Hepatocyte (in vitro differentiated cells): Measurements from ENCODE around the gene MARCHF9.

Source experiments
- EZH2 ChIP-seq: fragments of 200-600 bp; sonication (generic); IDR thresholded peaks from 2 replicates; pipeline ENCODE4 v1.6.1; 2016; ENCODE audit warnings: antibody characterized with exemption, mild to moderate bottlenecking, borderline replicate concordance
- EZH2phosphoT487 ChIP-seq: fragments of 200-600 bp; sonication (generic); IDR thresholded peaks from one replicate; pipeline ENCODE4 v1.6.1; 2018; ENCODE audit warnings: antibody characterized with exemption, mild to moderate bottlenecking, low read depth, moderate library complexity; ENCODE audit not compliant: unreplicated experiment, severe bottlenecking
- TF ChIP-seq, protein P1 (sequence below): fragments of 200-600 bp; sonication (generic); IDR thresholded peaks from 2 replicates; pipeline ENCODE4 v1.5.1; 2016; ENCODE audit warnings: antibody characterized with exemption, mild to moderate bottlenecking; ENCODE audit not compliant: poor library complexity

GRCh38 chr12:57739387-57739786 is 15.5 kb upstream of the MARCHF9 start:
- TF ChIP-seq EZH2 (no peak), EZH2phosphoT487 (no peak)
- TF ChIP-seq, protein P1, sequence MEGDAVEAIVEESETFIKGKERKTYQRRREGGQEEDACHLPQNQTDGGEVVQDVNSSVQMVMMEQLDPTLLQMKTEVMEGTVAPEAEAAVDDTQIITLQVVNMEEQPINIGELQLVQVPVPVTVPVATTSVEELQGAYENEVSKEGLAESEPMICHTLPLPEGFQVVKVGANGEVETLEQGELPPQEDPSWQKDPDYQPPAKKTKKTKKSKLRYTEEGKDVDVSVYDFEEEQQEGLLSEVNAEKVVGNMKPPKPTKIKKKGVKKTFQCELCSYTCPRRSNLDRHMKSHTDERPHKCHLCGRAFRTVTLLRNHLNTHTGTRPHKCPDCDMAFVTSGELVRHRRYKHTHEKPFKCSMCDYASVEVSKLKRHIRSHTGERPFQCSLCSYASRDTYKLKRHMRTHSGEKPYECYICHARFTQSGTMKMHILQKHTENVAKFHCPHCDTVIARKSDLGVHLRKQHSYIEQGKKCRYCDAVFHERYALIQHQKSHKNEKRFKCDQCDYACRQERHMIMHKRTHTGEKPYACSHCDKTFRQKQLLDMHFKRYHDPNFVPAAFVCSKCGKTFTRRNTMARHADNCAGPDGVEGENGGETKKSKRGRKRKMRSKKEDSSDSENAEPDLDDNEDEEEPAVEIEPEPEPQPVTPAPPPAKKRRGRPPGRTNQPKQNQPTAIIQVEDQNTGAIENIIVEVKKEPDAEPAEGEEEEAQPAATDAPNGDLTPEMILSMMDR, result no peak
